HepG2 (cell line): Measurements from ENCODE around the gene CAPN10. TPM values are rescaled to one million over a fixed set of nuclear protein-coding genes. Genes with fewer than 3 reads are reported as not detected.

ENCODE experiments used
- CAMTA2 ChIP-seq: sonication (generic); formaldehyde crosslinking; IDR thresholded peaks from 2 replicates; pipeline ENCODE4 v1.4.0; 2020; ENCODE audit warnings: mild to moderate bottlenecking, missing genetic modification reagents, borderline replicate concordance
- EED ChIP-seq: sonication (generic); formaldehyde crosslinking; IDR thresholded peaks from 2 replicates; pipeline ENCODE4 v1.5.0; 2020; ENCODE audit warnings: mild to moderate bottlenecking, missing genetic modification reagents
- FOSL2 ChIP-seq: sonication (generic); formaldehyde crosslinking; IDR thresholded peaks from 2 replicates; pipeline ENCODE4 v1.4.0; 2020; ENCODE audit warnings: missing genetic modification reagents
- FOXK2 ChIP-seq: fragments of 450-650 bp; IDR thresholded peaks from 2 replicates; pipeline ENCODE4 v1.6.1; 2016
- SRY ChIP-seq: sonication (generic); formaldehyde crosslinking; IDR thresholded peaks from 2 replicates; pipeline ENCODE4 v1.8.0; 2022; ENCODE audit warnings: mild to moderate bottlenecking, missing genetic modification reagents
- XBP1 ChIP-seq: sonication (generic); formaldehyde crosslinking; IDR thresholded peaks from 2 replicates; pipeline ENCODE4 v1.5.0; 2020; ENCODE audit warnings: missing genetic modification reagents
- ZFP1 ChIP-seq: IDR thresholded peaks from 2 replicates; pipeline ENCODE4 v1.6.1; 2016
- ZFP41 ChIP-seq: sonication (generic); formaldehyde crosslinking; IDR thresholded peaks from 2 replicates; pipeline ENCODE4 v1.4.0; 2020; ENCODE audit warnings: mild to moderate bottlenecking, missing genetic modification reagents, borderline replicate concordance
- ZNF335 ChIP-seq: sonication (generic); formaldehyde crosslinking; IDR thresholded peaks from 2 replicates; pipeline ENCODE4 v1.4.0; 2020; ENCODE audit warnings: missing genetic modification reagents
- ZNF451 ChIP-seq: sonication (generic); formaldehyde crosslinking; IDR thresholded peaks from 2 replicates; pipeline ENCODE4 v1.5.0; 2020; ENCODE audit warnings: mild to moderate bottlenecking, missing genetic modification reagents
- ZNF530 ChIP-seq: sonication (generic); formaldehyde crosslinking; IDR thresholded peaks from 2 replicates; pipeline ENCODE4 v1.5.0; 2020; ENCODE audit warnings: low read depth, mild to moderate bottlenecking, missing genetic modification reagents
- ZNF572 ChIP-seq: sonication (generic); formaldehyde crosslinking; IDR thresholded peaks from 2 replicates; pipeline ENCODE4 v1.5.1; 2020; ENCODE audit warnings: mild to moderate bottlenecking, missing genetic modification reagents
- ZNF740 ChIP-seq: sonication (generic); formaldehyde crosslinking; IDR thresholded peaks from 2 replicates; pipeline ENCODE4 v1.4.0; 2020; ENCODE audit warnings: missing genetic modification reagents
- polyA plus RNA-seq, 8 experiments: library from polyadenylated mRNA; depleted of rRNA in 3 of 8; stranded (reverse) in 7 of 8; unstranded in 1 of 8; fragments of >200 nt; fragmentation: Illumina TruSeq in 4 of 8; extraction: Trizol in 4 of 8; gene quantifications; 2 replicates each; pipeline versions ENCODE4 v1.2.1 to v1.2.3, GENCODE V29; 2011 to 2016; ENCODE audit warnings: low read depth in 4 of 8, missing spikeins in 1 of 8, mixed read lengths in 1 of 8; ENCODE audit not compliant: insufficient read depth in 1 of 8
- total RNA-seq, 5 experiments: library from RNA; depleted of rRNA; stranded (reverse); fragments of >200 nt; fragmentation: Illumina TruSeq; extraction: Trizol; gene quantifications; 2 replicates each; pipeline ENCODE4 v1.2.3, GENCODE V29; 2016; ENCODE audit warnings: low read depth in 1 of 5
- TF ChIP-seq, protein P1 (sequence below): sonication (generic); formaldehyde crosslinking; IDR thresholded peaks from 2 replicates; pipeline ENCODE4 v1.4.0; 2020; ENCODE audit warnings: missing genetic modification reagents
- TF ChIP-seq, protein P2 (sequence below): sonication (generic); formaldehyde crosslinking; IDR thresholded peaks from 2 replicates; pipeline ENCODE4 v1.4.0; 2020; ENCODE audit warnings: missing genetic modification reagents, borderline replicate concordance
- TF ChIP-seq, protein P3 (sequence below): sonication (generic); formaldehyde crosslinking; IDR thresholded peaks from 2 replicates; pipeline ENCODE4 v1.4.0; 2020; ENCODE audit warnings: missing genetic modification reagents, borderline replicate concordance
- TF ChIP-seq, protein P4 (sequence below): sonication (generic); formaldehyde crosslinking; IDR thresholded peaks from 2 replicates; pipeline ENCODE4 v1.4.0; 2020; ENCODE audit warnings: missing genetic modification reagents

Gene CAPN10
- total and polyA plus RNA-seq, 2 of the 13 experiments (the other 11 are each of a cell fraction or from before 2014, with no cell fraction given): 27.6 to 32.4 TPM

DNA sequence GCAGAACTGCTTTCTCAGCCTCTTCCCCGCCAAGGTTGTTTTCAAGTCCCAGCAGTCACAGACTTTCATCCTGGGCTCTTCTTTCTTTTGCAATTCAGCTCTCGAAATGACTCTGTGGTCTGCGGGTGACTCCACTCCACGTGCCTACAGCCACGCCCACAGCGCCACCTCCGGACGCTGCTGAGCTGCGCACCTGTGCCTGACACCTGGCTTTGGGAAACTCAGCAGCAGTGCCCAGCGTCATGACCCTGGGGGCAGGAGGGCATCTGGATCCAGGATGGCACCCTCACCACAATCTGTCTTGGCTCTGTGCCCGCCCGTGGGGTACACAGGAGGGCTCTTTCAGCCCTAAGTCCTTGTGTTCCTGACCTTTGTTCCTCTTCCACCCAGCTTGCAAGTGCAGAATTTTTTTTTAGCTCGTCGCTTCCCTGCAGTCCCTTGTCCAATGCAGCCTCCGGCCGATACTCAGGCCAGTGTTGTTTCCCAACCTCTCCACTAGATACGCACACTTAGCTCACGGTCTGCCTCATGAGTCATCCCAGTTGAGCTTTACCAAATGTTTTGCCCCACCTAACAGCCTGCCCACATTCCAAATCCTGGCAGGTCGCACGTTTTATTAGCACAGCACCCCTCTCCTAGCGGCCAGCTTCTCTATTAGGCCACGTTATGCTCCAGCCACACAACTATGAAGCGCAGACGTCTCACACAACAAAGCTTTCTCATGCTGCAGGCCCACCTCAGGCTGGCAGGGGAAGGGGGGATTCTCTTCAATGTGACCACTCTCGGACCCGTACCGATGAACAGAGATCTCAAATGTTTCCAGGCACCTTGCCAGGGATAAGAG lies 6.5 kb upstream of the CAPN10 start (continued):
- TF ChIP-seq, protein P1, sequence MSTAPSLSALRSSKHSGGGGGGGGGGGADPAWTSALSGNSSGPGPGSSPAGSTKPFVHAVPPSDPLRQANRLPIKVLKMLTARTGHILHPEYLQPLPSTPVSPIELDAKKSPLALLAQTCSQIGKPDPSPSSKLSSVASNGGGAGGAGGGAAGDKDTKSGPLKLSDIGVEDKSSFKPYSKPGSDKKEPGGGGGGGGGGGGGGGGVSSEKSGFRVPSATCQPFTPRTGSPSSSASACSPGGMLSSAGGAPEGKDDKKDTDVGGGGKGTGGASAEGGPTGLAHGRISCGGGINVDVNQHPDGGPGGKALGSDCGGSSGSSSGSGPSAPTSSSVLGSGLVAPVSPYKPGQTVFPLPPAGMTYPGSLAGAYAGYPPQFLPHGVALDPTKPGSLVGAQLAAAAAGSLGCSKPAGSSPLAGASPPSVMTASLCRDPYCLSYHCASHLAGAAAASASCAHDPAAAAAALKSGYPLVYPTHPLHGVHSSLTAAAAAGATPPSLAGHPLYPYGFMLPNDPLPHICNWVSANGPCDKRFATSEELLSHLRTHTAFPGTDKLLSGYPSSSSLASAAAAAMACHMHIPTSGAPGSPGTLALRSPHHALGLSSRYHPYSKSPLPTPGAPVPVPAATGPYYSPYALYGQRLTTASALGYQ (CRISPR knock-in tag): no peak; the same call in 1 of the 2 replicates
- TF ChIP-seq SRY (0 out of 2 replicates have a peak, but pooled peaks have one; percentile 76), ZNF572 (CRISPR knock-in tag) (peak; percentile 80; the same call in 1 of the 2 replicates), FOSL2 (peak; percentile 96), ZFP1 (CRISPR knock-in tag) (0 out of 2 replicates have a peak, but pooled peaks have one; percentile 47), ZFP41 (CRISPR knock-in tag) (peak; percentile 20; the same call in 1 of the 2 replicates), XBP1 (CRISPR knock-in tag) (no peak), ZNF335 (CRISPR knock-in tag) (0 out of 2 replicates have a peak, but pooled peaks have one; percentile 44), ZNF451 (no peak; the same call in 1 of the 2 replicates), ZNF740 (CRISPR knock-in tag) (no peak), CAMTA2 (CRISPR knock-in tag) (no peak; the same call in 1 of the 2 replicates), FOXK2 (no peak; the same call in 1 of the 2 replicates), ZNF530 (no peak), EED (no peak)
- TF ChIP-seq, protein P2, sequence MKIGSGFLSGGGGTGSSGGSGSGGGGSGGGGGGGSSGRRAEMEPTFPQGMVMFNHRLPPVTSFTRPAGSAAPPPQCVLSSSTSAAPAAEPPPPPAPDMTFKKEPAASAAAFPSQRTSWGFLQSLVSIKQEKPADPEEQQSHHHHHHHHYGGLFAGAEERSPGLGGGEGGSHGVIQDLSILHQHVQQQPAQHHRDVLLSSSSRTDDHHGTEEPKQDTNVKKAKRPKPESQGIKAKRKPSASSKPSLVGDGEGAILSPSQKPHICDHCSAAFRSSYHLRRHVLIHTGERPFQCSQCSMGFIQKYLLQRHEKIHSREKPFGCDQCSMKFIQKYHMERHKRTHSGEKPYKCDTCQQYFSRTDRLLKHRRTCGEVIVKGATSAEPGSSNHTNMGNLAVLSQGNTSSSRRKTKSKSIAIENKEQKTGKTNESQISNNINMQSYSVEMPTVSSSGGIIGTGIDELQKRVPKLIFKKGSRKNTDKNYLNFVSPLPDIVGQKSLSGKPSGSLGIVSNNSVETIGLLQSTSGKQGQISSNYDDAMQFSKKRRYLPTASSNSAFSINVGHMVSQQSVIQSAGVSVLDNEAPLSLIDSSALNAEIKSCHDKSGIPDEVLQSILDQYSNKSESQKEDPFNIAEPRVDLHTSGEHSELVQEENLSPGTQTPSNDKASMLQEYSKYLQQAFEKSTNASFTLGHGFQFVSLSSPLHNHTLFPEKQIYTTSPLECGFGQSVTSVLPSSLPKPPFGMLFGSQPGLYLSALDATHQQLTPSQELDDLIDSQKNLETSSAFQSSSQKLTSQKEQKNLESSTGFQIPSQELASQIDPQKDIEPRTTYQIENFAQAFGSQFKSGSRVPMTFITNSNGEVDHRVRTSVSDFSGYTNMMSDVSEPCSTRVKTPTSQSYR (CRISPR knock-in tag): peak; percentile 22; the same call in 1 of the 2 replicates
- TF ChIP-seq, protein P3, sequence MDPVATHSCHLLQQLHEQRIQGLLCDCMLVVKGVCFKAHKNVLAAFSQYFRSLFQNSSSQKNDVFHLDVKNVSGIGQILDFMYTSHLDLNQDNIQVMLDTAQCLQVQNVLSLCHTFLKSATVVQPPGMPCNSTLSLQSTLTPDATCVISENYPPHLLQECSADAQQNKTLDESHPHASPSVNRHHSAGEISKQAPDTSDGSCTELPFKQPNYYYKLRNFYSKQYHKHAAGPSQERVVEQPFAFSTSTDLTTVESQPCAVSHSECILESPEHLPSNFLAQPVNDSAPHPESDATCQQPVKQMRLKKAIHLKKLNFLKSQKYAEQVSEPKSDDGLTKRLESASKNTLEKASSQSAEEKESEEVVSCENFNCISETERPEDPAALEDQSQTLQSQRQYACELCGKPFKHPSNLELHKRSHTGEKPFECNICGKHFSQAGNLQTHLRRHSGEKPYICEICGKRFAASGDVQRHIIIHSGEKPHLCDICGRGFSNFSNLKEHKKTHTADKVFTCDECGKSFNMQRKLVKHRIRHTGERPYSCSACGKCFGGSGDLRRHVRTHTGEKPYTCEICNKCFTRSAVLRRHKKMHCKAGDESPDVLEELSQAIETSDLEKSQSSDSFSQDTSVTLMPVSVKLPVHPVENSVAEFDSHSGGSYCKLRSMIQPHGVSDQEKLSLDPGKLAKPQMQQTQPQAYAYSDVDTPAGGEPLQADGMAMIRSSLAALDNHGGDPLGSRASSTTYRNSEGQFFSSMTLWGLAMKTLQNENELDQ (CRISPR knock-in tag): no peak
- TF ChIP-seq, protein P4, sequence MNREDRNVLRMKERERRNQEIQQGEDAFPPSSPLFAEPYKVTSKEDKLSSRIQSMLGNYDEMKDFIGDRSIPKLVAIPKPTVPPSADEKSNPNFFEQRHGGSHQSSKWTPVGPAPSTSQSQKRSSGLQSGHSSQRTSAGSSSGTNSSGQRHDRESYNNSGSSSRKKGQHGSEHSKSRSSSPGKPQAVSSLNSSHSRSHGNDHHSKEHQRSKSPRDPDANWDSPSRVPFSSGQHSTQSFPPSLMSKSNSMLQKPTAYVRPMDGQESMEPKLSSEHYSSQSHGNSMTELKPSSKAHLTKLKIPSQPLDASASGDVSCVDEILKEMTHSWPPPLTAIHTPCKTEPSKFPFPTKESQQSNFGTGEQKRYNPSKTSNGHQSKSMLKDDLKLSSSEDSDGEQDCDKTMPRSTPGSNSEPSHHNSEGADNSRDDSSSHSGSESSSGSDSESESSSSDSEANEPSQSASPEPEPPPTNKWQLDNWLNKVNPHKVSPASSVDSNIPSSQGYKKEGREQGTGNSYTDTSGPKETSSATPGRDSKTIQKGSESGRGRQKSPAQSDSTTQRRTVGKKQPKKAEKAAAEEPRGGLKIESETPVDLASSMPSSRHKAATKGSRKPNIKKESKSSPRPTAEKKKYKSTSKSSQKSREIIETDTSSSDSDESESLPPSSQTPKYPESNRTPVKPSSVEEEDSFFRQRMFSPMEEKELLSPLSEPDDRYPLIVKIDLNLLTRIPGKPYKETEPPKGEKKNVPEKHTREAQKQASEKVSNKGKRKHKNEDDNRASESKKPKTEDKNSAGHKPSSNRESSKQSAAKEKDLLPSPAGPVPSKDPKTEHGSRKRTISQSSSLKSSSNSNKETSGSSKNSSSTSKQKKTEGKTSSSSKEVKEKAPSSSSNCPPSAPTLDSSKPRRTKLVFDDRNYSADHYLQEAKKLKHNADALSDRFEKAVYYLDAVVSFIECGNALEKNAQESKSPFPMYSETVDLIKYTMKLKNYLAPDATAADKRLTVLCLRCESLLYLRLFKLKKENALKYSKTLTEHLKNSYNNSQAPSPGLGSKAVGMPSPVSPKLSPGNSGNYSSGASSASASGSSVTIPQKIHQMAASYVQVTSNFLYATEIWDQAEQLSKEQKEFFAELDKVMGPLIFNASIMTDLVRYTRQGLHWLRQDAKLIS: 0 out of 2 replicates have a peak, but pooled peaks have one; percentile 64
